Measurements from ENCODE around the gene EXOC3L2. TPM values are rescaled to one million over a fixed set of nuclear protein-coding genes. Genes with fewer than 3 reads are reported as not detected.

The EXOC3L2 gene
- polyA plus RNA-seq, 3 donors: 6.1 to 13.1 (median 12.3) TPM

- no peak for DNase-seq (ENCODE audit: extremely low read depth in 1 of 11, low read depth in 9 of 11, low spot score in 4 of 11)
Observed at GRCh38 chr19:45265375-45265774, 20.2 kb upstream of the EXOC3L2 start.

GRCh38 chr19:45264781-45265317 is 19.6 kb upstream of the EXOC3L2 start:
- no peak for DNase-seq (ENCODE audit: extremely low read depth in 1 of 11, low read depth in 9 of 11, low spot score in 4 of 11)

- DNase-seq (ENCODE audit: extremely low read depth in 1 of 11, low read depth in 9 of 11, low spot score in 4 of 11): no peak
Observed at GRCh38 chr19:45263013-45263412, 17.8 kb upstream of the EXOC3L2 start.

GRCh38 chr19:45262570-45262969 is 17.4 kb upstream of the EXOC3L2 start:
- no peak for DNase-seq (ENCODE audit: extremely low read depth in 1 of 11, low read depth in 9 of 11, low spot score in 4 of 11)

GRCh38 chr19:45258862-45259261 is 13.7 kb upstream of the EXOC3L2 start:
- no peak for DNase-seq (ENCODE audit: extremely low read depth in 1 of 11, low read depth in 9 of 11, low spot score in 4 of 11)

- DNase-seq (ENCODE audit: extremely low read depth in 1 of 11, low read depth in 9 of 11, low spot score in 4 of 11): no peak
Observed at GRCh38 chr19:45256836-45257235, 11.6 kb upstream of the EXOC3L2 start.

- no peak for DNase-seq (ENCODE audit: extremely low read depth in 1 of 11, low read depth in 9 of 11, low spot score in 4 of 11)
Observed at GRCh38 chr19:45255611-45256157, 10.5 kb upstream of the EXOC3L2 start.

GRCh38 chr19:45254044-45254531 is 8.9 kb upstream of the EXOC3L2 start:
- DNase-seq (ENCODE audit: extremely low read depth in 1 of 11, low read depth in 9 of 11, low spot score in 4 of 11): no peak

- DNase-seq (ENCODE audit: extremely low read depth in 1 of 11, low read depth in 9 of 11, low spot score in 4 of 11): no peak
Observed at GRCh38 chr19:45253396-45254027, 8.3 kb upstream of the EXOC3L2 start.

GRCh38 chr19:45251452-45252354 is 6.5 kb upstream of the EXOC3L2 start:
- no peak for DNase-seq (ENCODE audit: extremely low read depth in 1 of 11, low read depth in 9 of 11, low spot score in 4 of 11)

GRCh38 chr19:45250832-45251451 is 5.7 kb upstream of the EXOC3L2 start, which contains the start of gene MARK4:
Gene MARK4, plus strand, starts transcription at chr19:45251271. Its CDS starts 318 bp downstream, at chr19:45251589.
- peak in 1 of 11 donors; percentile 39 for DNase-seq (ENCODE audit: extremely low read depth in 1 of 11, low read depth in 9 of 11, low spot score in 4 of 11)

GRCh38 chr19:45250216-45250831 is 5.1 kb upstream of the EXOC3L2 start:
- no peak for DNase-seq (ENCODE audit: extremely low read depth in 1 of 11, low read depth in 9 of 11, low spot score in 4 of 11)

- DNase-seq (ENCODE audit: extremely low read depth in 1 of 11, low read depth in 9 of 11, low spot score in 4 of 11): no peak
Observed at GRCh38 chr19:45249261-45250033, 4.2 kb upstream of the EXOC3L2 start.

- no peak for DNase-seq (ENCODE audit: extremely low read depth in 1 of 11, low read depth in 9 of 11, low spot score in 4 of 11)
Observed at GRCh38 chr19:45247136-45247535, 1.9 kb upstream of the EXOC3L2 start.

GRCh38 chr19:45245826-45246225 is 619 bp upstream of the EXOC3L2 start:
- no peak for DNase-seq (ENCODE audit: extremely low read depth in 1 of 11, low read depth in 9 of 11, low spot score in 4 of 11)

GRCh38 chr19:45244133-45244794 is 943 bp downstream of the EXOC3L2 start:
- DNase-seq (ENCODE audit: extremely low read depth in 1 of 11, low read depth in 9 of 11, low spot score in 4 of 11): no peak

- DNase-seq (ENCODE audit: extremely low read depth in 1 of 11, low read depth in 9 of 11, low spot score in 4 of 11): no peak
Observed at GRCh38 chr19:45243144-45243732, 2.0 kb downstream of the EXOC3L2 start.
